Measurements from ENCODE around the gene LGALS16.

DNA sequence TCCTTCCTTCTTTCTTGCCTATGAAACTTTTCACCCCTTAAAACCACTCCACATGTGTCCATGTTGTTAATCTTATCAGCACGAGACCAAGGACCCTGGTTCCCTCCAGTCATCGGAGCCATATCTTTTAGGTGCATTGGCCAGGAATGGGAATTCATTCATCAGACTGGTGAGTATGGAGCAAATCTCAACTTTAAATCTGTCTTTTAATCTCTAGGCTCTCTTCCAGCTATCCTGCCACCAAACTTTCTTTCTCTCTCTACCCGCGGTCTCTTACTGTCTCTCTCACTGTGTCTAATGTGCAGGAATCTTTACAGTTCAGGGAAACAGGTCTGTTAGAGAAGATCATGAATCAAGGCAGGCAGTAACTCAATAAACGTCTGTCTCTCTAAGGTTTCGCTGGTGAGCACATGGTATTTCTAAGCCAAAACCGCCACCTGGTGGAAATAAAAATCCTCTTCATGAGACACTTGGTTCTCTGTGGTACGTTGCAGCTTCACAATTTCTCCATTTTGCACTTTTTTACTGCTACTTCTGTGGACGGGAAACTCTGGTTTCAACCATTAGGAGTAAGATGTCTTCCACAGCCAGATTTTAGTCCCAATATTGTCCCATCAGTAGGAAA, 16.1 kb downstream of the LGALS16 start:
- TF ChIP-seq CTCF (IDR thresholded peaks at IDR 0.05), result peak in 1 of 2 donors; percentile 33
- no peak for TF ChIP-seq POLR2A (IDR thresholded peaks at IDR 0.05)
- TF ChIP-seq POLR2AphosphoS5 (IDR thresholded peaks at IDR 0.05), result no peak

All from suprapubic skin (tissue), 4 donors.